Epidermal melanocyte (primary cell): ENCODE results near the gene KRTAP10-3.
"Not testable (repeated sequence)": the region's sequence is repeated elsewhere in the genome, so short reads cannot be mapped to it uniquely, and the experiment has no call there.

Source experiments
- DNase-seq: peaks from one replicate; pipeline ENCODE4 v3.0.0; 2011; ENCODE audit warnings: low spot score; ENCODE audit not compliant: insufficient read length

KRTAP10-3 gene

DNA sequence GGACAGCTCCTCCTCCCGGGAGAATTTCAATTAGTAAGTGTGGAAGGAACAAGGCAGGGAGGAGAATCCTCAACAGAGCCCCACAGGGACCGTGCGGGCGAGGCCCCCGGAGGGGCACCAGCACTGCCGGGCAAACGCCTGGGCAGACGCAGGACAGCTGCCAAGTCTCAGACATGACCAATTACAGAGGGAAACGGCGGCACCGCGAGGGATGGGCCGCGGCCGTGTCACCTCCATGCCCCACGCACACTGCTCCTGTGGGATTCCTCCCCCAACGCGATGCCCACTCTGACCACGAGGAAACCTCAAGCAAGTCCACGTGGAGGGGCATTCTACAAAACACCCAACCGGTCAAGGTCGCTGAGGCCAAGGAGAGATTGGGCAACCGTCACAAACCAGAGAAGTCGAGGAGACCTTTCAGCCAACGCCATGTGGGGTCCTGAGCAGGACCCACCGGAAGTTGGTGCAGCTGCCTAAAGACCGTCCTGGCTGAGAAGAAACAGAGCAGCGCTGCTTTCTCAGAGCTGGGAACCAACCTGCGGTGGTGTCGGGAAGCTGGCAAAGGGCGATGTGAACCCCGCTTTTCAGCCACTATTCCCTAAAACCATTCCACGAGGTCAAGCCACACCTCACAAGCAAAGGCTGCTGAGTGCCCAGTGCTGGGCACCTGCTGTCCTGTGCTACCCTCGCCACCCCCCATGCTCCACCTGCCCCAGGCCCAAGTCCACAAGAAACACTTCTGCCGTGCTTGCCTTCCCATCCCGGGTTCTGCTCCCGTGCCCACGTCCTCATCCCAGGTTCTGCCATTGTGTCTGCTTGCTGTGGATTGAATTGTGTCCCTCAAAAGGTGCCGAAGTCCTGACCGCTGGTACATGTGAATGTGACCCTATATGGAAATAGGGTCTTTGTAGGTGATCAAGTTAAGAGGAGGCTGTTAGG, 13.5 kb upstream of the KRTAP10-3 start:
- no peak for DNase-seq

- no peak for DNase-seq
Measured at GRCh38 chr21:44571296-44571695, 12.7 kb upstream of the KRTAP10-3 start.

DNA sequence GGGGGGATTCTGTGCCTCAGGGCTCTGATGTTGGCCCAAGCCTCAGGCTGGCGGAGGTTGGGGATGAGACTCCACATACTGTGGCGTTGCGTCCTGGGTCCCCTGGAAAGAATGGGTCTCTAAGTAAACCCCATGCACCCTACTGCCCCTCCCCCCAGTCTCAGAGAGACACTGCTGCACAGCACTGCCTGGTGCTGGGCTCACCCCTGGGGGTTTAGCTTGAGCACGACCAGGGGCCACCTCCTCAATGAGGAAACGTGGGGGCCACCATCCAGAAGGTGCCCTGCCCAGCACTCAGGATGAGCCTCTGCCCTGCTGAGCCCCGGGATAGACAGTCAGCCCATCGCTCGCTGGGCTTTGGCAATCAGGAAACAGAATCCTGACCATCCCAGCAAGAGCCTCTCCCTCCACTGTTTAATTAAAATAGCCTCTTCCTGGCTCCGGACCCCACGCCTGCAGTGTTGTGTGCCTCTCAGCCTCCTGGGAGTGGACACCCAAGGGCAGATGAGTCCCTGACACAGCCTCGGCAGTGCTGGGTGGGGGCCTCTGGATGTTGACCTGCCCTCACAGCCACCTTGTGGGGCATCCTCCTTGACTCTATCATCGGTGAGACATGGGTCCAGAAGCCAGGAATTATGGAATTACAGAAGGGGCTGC, 11.4 kb upstream of the KRTAP10-3 start:
- DNase-seq: no peak

DNA sequence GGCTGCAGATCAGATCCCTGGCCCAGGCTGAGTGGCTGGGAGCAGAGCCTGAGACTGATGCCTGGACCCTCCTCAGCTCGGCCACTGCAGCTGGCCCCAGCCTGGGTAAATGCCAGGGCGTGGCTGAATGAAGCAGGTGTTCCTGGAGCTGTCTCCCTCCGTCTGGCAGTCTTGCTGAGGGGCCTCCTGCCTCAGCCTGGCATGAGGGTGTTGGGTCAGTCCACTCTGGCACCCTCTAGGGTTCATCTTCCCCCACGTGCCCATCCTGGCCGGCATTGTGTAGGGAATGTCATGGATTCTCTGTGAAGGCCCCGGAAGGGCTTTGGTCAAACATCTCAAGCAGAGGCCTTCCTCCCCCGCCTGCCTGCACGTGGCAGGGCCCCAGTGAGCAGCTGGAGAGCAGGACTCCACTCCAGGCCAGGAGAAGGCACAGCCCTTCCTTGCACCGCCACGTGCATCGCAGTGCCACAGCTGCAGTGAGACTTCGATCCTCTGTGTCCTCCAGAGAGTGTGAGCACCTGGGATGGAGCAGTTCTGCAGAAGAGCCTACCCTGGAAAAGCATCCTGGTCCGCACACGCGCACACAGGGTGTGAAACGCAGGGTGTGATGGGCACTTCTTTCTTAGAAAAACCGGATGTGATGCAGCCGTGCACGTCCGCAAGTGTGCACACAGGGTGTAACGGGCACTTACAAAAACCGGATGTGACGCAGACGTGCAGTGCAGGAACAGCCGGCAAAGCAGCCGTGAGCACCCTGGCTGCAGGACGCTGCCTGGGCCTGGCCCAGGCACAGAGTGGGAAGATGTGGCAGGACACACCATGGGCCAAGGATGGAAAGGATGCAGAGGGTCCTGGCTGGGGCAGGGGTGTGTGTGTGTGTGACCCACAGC, 10.3 kb upstream of the KRTAP10-3 start:
- DNase-seq: no peak

DNA sequence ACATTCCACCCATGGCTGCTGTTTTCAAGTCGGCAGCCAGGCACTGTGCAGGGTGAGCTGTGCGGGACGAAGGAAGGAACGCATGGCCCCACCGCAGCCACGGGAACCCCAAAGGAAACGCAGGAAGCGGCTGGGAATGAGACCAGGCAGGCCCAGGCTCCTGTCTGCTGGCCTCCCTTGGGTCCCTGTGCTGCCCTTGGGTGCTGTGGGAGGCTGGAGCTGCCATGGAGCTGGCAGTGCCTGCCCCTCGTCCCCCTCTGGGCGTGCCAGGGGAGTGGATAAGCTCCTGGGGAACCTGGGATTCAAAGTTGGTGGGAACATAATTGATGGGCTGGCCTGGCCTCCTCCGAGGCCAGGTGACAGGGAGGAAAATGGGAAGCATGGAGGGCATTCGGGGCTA, 9.7 kb upstream of the KRTAP10-3 start:
- no peak for DNase-seq

- DNase-seq: no peak
Measured at GRCh38 chr21:44567481-44568171, 9.0 kb upstream of the KRTAP10-3 start.

DNA sequence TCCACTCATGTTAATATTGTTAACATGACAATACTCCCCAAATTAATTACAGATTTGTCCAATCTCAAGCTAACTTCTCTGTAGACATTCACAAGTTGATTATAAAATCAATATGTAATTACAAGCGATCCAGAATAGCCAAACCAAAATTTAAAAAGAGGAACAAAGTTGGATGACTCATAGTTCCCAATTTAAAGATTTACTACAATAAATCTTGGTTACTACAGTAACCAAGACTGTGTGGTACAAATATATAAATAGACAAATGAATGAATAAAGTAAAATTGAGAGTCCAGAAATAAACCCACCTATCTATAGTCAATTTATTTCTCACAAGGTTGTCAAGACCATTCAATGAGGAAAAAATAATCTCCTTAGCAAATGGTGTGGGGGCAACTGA, 7.8 kb upstream of the KRTAP10-3 start:
- DNase-seq: no peak

DNA sequence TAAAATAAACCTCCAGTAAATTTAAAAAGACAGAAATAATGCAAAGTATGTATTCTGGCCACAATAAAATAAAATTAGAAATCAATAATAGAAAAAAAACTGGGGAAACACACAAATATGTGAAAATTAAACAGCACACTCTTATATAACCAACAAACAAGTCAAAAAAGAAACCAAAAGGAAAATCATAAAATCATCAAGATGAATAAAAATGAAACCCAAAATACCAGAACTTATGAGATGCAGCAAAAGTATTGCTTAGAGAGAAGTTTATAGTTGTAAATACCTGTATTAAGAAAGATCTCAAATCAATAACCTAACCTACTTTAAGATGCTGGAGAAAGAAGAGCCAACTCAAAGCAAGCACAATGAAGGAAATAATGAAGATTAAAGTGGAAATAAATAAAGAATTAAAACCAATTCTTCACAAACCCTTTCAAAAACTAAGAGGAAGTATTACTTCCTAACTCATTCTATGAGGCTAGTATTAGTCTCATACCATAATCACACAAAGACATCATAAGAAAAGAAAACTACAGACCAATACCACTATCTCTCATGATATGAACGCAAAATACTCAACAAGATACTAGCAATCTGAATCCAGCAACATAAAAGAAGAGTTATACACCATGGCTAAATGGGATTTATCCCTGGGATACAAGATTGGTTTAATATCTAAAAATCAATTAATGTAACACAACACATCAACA, 6.4 kb upstream of the KRTAP10-3 start:
- DNase-seq: no peak

DNA sequence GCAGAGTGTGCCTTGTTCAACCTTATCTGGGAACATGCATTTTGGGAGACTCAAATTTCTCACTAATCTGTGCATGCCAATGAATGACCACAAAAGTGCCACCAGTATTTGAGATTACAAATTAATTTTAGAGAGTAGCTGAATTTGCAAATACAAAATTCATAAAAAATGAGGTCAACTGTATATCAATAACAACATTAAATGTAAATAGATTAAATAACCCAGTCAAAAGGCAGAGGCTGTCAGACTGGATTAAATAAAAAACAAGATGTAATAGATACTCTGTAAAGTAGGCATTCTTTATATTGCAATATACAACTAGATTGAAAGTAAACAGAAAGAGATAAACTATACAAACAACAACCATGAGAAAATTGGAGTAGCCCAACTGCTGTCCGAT, 5.5 kb upstream of the KRTAP10-3 start:
- no peak for DNase-seq

DNA sequence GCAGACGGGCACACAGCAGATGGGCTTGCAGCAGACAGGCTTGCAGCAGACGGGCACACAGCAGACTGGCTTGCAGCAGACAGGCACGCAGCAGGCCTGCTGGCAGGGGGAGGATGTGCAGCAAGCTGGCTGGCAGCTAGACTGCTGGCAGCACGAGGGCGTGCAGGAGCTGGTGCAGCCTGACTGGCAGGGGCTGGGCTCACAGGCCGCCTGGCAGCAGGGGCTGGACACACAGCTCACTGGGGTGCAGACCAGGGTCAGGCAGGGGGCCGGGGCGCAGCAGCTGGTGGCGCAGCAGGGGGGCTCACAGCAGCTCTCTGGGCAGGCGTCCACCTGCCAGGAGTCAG, 293 bp downstream of the KRTAP10-3 start:
- not testable (repeated sequence) for DNase-seq

- DNase-seq: no peak
Measured at GRCh38 chr21:44557491-44558328, 885 bp downstream of the KRTAP10-3 start.

GRCh38 chr21:44556879-44557278, 1.7 kb downstream of the KRTAP10-3 start:
- no peak for DNase-seq

GRCh38 chr21:44555200-44555875, 3.3 kb downstream of the KRTAP10-3 start:
- no peak for DNase-seq

GRCh38 chr21:44552681-44553080, 5.9 kb downstream of the KRTAP10-3 start:
- DNase-seq: no peak

DNA sequence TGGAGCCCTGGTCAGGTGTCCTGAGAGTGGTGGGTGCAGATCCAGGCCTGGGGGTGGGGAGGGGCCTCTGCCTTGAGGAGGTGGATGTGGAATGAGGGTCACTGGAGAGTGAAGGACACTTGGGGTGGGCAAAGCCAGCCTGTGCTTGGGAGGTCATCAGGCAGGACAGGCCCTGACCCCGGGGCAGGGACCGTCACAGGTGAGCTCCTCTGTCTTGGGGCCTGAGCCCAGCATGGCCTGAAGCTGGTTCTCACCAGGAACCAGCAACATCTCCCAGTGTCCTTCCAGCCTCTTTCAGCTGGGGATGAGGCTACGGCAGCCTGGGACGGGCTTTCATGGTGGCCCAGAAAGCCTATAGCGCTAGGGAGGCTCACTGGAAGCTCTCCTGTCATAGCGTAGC, 6.5 kb downstream of the KRTAP10-3 start:
- DNase-seq: no peak

GRCh38 chr21:44551340-44551961, 7.1 kb downstream of the KRTAP10-3 start, which contains the start of gene KRTAP10-2:
KRTAP10-2 (minus strand) TSS chr21:44551505; CDS start chr21:44551458, 47 bp downstream.
- DNase-seq: no peak

- no peak for DNase-seq
Measured at GRCh38 chr21:44550807-44551206, 7.8 kb downstream of the KRTAP10-3 start.

DNA sequence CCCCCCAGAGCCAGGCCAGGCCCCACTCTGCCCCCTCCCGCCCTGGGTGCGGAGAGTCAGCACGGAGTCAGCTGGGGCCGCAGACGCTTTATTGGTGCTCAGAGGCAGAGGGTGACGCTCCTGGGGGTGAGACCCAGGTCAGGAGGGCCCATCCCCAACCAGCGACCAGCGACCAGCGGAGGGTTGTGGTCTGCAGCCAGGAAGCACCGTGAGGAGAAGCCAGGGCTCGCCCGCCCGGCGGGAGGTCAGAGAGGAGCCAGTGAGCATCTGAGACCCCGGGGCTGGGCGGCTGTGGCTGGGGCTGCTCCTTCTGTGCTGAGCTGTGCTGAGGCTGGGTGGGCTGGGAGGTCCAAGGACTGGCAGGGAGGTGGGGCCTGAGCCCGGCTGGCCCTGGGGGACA, 8.3 kb downstream of the KRTAP10-3 start:
- DNase-seq: not testable (repeated sequence)
